ENCODE results near the gene SLX9. TPM values are rescaled to one million over a fixed set of nuclear protein-coding genes. Genes with fewer than 3 reads are reported as not detected.

The SLX9 gene
- total RNA-seq, 1 experiment from 2014 or later = 58.7 TPM

- ChIA-PET POLR2A (interaction anchor here (1.6 kb wide), 1 partner anchor 122 kb away, joined by 3 read pairs; no protein-coding TSS in a partner anchor), CTCF (interaction anchor here (1.0 to 18.5 kb wide), 5 partner anchors 11 to 187 kb away, joined by 3 to 302 read pairs (median 25); no protein-coding TSS in a partner anchor)
- no peak for TF ChIP-seq CTCF (IDR thresholded peaks at IDR 0.05; ENCODE audit: unreplicated experiment)
- Mint-ChIP-seq H3K27ac (ENCODE audit: low read depth, unreplicated experiment) (no peak overlapping the region), H3K9me3 (ENCODE audit: unreplicated experiment) (no peaks in the 10 kb centered on the region), H3K4me1 (ENCODE audit: insufficient read depth, unreplicated experiment) (peaks cover 11% of the 10 kb centered on the region), H3K27me3 (ENCODE audit: insufficient read depth, unreplicated experiment) (no peaks in the 10 kb centered on the region), H3K4me3 (ENCODE audit: unreplicated experiment) (no peak overlapping the region), H3K36me3 (ENCODE audit: insufficient read depth, unreplicated experiment) (peaks cover 31% of the 10 kb centered on the region)
- intact Hi-C loops (cut with micrococcal nuclease) = no loop called here
- no TSS peak for BruUV-seq (replicated peaks)
- DNase-seq (ENCODE audit: unreplicated experiment) = no peak
These were observed 11.5 kb downstream of the SLX9 start for GRCh38 chr21:44951186-44951915.

GRCh38 chr21:44952116-44952928 lies 12.5 kb downstream of the SLX9 start:
- no peaks in the 10 kb centered on the region for H3K27me3 Mint-ChIP-seq (ENCODE audit: insufficient read depth, unreplicated experiment)
- no peak overlapping the region for H3K4me3 Mint-ChIP-seq (ENCODE audit: unreplicated experiment)
- no peak for DNase-seq (ENCODE audit: unreplicated experiment)
- H3K9me3 Mint-ChIP-seq (ENCODE audit: unreplicated experiment) = no peaks in the 10 kb centered on the region
- peaks cover 9% of the 10 kb centered on the region for H3K4me1 Mint-ChIP-seq (ENCODE audit: insufficient read depth, unreplicated experiment)
- H3K36me3 Mint-ChIP-seq (ENCODE audit: insufficient read depth, unreplicated experiment) = peaks cover 35% of the 10 kb centered on the region
- CTCF ChIA-PET = interaction anchor here (1.0 to 18.5 kb wide), 3 partner anchors 117 to 186 kb away, joined by 3 to 302 read pairs (median 133); no protein-coding TSS in a partner anchor
- no peak for TF ChIP-seq CTCF (IDR thresholded peaks at IDR 0.05; ENCODE audit: unreplicated experiment)
- POLR2A ChIA-PET = interaction anchor here (0.6 to 1.6 kb wide), 2 partner anchors 121 to 478 kb away, joined by 3 to 5 read pairs; no protein-coding TSS in a partner anchor
- no peak overlapping the region for H3K27ac Mint-ChIP-seq (ENCODE audit: low read depth, unreplicated experiment)
- BruUV-seq (replicated peaks) = no TSS peak
- intact Hi-C loops (cut with micrococcal nuclease) = no loop called here

GRCh38 chr21:44952929-44953627 lies 13.2 kb downstream of the SLX9 start:
- no peaks in the 10 kb centered on the region for H3K27me3 Mint-ChIP-seq (ENCODE audit: insufficient read depth, unreplicated experiment)
- no peaks in the 10 kb centered on the region for H3K9me3 Mint-ChIP-seq (ENCODE audit: unreplicated experiment)
- TF ChIP-seq CTCF (IDR thresholded peaks at IDR 0.05; ENCODE audit: unreplicated experiment) = no peak
- H3K27ac Mint-ChIP-seq (ENCODE audit: low read depth, unreplicated experiment) = no peak overlapping the region
- peaks cover 37% of the 10 kb centered on the region for H3K36me3 Mint-ChIP-seq (ENCODE audit: insufficient read depth, unreplicated experiment)
- DNase-seq (ENCODE audit: unreplicated experiment) = no peak
- peaks cover 1% of the 10 kb centered on the region for H3K4me1 Mint-ChIP-seq (ENCODE audit: insufficient read depth, unreplicated experiment)
- BruUV-seq (replicated peaks) = no TSS peak
- intact Hi-C loops (cut with micrococcal nuclease) = no loop called here
- POLR2A ChIA-PET = interaction anchor here (1.6 kb wide), 1 partner anchor 121 kb away, joined by 3 read pairs; no protein-coding TSS in a partner anchor
- H3K4me3 Mint-ChIP-seq (ENCODE audit: unreplicated experiment) = no peak overlapping the region
- CTCF ChIA-PET = interaction anchor here (1.1 to 18.5 kb wide), 3 partner anchors 11 to 186 kb away, joined by 3 to 302 read pairs (median 133); no protein-coding TSS in a partner anchor

All from MCF 10A (cell line).